ENCODE data around the gene PIP5K1B. TPM values are rescaled to one million over a fixed set of nuclear protein-coding genes. Genes with fewer than 3 reads are reported as not detected.

Gene PIP5K1B
- total RNA-seq, 1 experiment from 2014 or later: 0.20 TPM

DNA sequence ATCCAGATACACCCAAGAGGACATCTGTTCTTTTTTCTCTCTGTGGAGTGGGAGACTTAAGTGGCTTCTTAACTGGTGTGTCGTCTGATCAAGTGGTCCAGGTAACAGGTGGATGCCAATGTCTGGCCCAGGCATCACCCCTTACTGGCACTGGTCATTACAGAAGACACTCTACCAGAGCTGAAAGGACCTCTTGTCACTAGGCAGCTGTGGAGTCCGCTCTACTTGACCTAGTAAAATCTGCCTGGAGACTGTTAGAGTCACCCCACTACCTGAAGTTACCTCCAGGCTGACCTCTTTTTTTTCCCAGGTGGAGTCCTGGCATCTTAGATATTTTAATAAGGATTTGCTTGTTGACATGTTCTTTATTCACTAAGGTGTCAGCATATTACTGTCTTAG, 353.1 kb downstream of the PIP5K1B start:
- CTCF ChIA-PET: interaction anchor here (1.3 kb wide), 1 partner anchor 23 kb away, joined by 3 read pairs; the partner anchor contains the start of gene FXN
- Histone ChIP-seq H3K9me2 (ENCODE audit: insufficient read depth) (no peaks in the 10 kb centered on the region), H3K27ac (ENCODE audit: low read depth, low read length) (no peak overlapping the region), H3K9ac (ENCODE audit: low read length) (no peak overlapping the region), H3K9me3 (ENCODE audit: control insufficient read depth in 1 of 2, insufficient read depth in 1 of 2, low read depth in 1 of 2, low read length in 2 of 2) (no peaks in the 10 kb centered on the region), H2AFZ (ENCODE audit: low read depth, low read length, poor library complexity, severe bottlenecking) (no peak overlapping the region), H3K27me3 (ENCODE audit: insufficient read depth, low read length) (no peaks in the 10 kb centered on the region), H3K4me3 (replicated peaks in 1 of 2; ENCODE audit: low read depth in 1 of 2, low read length in 2 of 2) (no peak overlapping the region), H3K4me1 (ENCODE audit: control insufficient read depth in 1 of 2, insufficient read depth in 2 of 2, low read length in 2 of 2) (no peaks in the 10 kb centered on the region), H3K79me2 (ENCODE audit: insufficient read depth, low read length) (peaks cover 14% of the 10 kb centered on the region), H3K36me3 (ENCODE audit: control insufficient read depth in 1 of 2, insufficient read depth in 2 of 2, low read length in 2 of 2) (peaks cover 2 to 7% of the 10 kb centered on the region in 2 experiments; a peak in 2 of 4 replicates), H4K20me1 (ENCODE audit: insufficient read depth) (no peaks in the 10 kb centered on the region), H3K4me2 (ENCODE audit: low read length) (no peak overlapping the region)
- ATAC-seq: no peak
- intact Hi-C loops (cut with micrococcal nuclease): no loop called here
- POLR2A ChIA-PET: no interaction called here
- TF ChIP-seq SIN3A (IDR thresholded peaks at IDR 0.05; ENCODE audit: low read depth) (no peak), CTCF (IDR thresholded peaks at IDR 0.05 in 2 of 3, conservative IDR thresholded peaks at IDR 0.05 in 1 of 3; ENCODE audit: borderline replicate concordance in 1 of 3, insufficient read depth in 1 of 3, low read depth in 2 of 3, low read length in 2 of 3) (no peak), SP1 (IDR thresholded peaks at IDR 0.05; ENCODE audit: low read depth) (no peak), CBX3 (IDR thresholded peaks at IDR 0.05; ENCODE audit: low read depth) (no peak), SRF (IDR thresholded peaks at IDR 0.05; ENCODE audit: low read depth) (no peak), EZH2 (IDR thresholded peaks at IDR 0.05) (no peak), POLR2A (IDR thresholded peaks at IDR 0.05; ENCODE audit: borderline replicate concordance, extremely low read depth, insufficient read depth, insufficient read length) (no peak), ELF1 (IDR thresholded peaks at IDR 0.05; ENCODE audit: borderline replicate concordance, low read depth) (no peak), RAD21 (IDR thresholded peaks at IDR 0.05; ENCODE audit: low read depth) (no peak), POLR2AphosphoS5 (IDR thresholded peaks at IDR 0.05; ENCODE audit: low read depth, low read length) (no peak), FOSL1 (IDR thresholded peaks at IDR 0.05; ENCODE audit: low read depth) (no peak)
- RAD21 ChIA-PET (ENCODE audit: low non-redundant PET in 1 of 2, low total read pairs in 2 of 2, uncharacterized antibody in 2 of 2, unreplicated experiment in 2 of 2): no interaction called here
- BruUV-seq (replicated peaks): no TSS peak
- DNase-seq (ENCODE audit: low read depth, low spot score): no peak

Other genes with a start within 250 kb of the PIP5K1B start
- not detected for gene TMEM252, start 164.4 kb upstream of the PIP5K1B start, total RNA-seq (2021; ENCODE audit: unreplicated experiment)

Data from HCT116 (cell line).